Stimulated activated CD8-positive, alpha-beta memory T cell treated with anti-CD3 and anti-CD28 coated beads, Interleukin-4, amount 100 ng/mL, for 4 hours (primary cell): Measurements from ENCODE around the gene AFAP1L1.

ENCODE experiments used
- DNase-seq, 2 donors: peaks; one replicate each; pipeline ENCODE4 v3.0.0-alpha.2; 2020; ENCODE audit warnings: low read depth in 2 of 2, low spot score in 1 of 2

Gene AFAP1L1

DNA sequence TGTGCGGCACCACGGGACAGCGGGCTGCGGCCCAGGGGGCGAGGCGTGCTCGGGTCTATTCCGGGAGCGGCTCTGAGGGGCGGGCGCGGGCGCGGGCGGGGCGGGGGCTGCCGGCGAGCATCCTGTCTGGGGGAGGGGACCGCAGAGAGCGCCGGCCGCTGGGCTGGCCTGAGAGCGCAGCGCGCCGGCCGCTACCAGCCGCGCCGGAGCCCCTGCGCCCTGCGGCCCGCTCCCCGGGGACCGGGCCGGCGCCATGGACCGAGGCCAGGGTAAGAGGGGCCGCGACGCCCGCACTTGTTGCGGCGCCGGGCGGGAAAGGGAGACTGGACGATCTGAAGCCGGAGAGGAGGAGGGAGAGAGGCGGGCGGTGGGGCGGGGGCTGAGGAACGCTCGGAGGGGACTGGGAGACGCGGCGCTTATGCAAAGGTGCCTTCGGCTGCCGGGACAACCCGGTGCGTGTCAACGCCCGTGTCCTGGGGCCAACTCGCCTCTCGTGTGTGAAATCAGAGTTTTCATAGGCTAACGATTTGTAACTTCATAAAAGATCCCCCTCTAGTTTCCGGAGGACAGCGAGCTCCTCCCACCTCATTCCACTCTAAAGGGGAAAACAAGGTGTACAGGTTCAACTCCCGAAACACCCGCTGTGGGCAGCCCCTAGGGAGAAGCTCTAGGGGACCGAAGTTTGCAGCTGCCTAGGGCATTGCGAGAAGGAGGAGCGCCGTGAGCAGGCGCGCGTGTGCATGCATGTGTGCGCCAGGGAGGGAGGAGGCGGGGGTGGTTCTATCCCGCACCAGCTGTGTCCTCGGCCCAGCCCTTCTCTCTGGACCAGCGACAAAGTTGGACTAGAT is at the start of gene AFAP1L1:
TSS of gene AFAP1L1 (plus strand) at position 144 of the 848 bp plus-strand sequence. CDS start at position 254, 110 bp downstream.
- DNase-seq: no peak

DNA sequence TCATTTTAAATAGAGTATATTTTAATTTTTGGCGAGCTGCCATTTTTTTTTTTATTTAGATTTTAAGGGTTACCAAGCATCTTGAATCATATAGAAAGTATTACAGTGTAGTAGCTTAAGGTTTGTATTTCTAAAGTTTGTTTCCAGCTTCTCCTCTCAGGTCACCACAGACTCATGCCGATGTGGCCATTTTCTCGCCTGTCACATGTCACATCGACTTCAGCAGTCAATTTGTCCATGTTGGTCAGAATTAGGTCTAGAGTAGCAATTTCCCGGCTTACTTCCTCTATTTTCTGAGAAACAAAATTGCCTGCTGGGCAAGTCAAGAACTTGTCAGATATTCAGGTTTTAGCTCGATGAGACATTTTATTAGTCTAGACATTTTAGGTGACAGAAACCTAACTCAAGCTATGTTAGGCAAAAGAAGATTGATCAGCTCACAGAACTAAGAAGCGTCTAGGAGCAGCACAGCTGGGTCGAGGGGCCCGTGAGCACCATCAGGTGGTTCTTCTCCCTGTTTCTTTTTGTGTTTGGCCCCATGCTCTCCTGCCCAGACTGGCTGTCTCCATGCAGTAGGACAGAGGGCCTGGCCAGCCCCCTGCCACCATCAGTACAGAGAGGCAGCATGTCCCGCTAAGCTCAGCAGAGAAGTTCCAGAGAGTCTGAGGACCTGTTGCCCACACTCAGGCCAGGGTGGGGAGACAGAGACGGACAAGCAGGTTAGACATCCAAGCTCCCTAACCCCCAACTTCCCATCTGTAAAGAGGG is 48.4 kb upstream of the AFAP1L1 start:
- DNase-seq: no peak

DNA sequence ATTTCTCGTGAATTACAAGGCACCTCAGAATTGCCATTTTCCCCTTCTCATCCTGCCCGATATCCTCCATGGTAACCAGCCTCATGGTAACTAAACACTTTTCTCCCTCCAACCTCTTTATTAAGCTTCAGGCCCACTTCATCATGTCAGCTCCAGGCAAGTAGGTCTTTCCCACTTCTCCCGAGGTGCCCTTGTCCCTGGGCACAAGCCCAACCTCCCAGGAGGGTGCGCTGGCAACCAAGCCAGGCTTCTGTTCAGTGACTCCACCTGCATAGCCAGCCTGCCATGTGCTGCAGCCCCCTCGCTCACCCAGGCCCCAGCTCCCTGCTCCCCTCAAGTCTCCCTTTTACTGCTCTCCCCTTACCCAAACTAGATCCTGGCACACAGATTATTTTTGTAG is 47.4 kb upstream of the AFAP1L1 start:
- no peak for DNase-seq

DNA sequence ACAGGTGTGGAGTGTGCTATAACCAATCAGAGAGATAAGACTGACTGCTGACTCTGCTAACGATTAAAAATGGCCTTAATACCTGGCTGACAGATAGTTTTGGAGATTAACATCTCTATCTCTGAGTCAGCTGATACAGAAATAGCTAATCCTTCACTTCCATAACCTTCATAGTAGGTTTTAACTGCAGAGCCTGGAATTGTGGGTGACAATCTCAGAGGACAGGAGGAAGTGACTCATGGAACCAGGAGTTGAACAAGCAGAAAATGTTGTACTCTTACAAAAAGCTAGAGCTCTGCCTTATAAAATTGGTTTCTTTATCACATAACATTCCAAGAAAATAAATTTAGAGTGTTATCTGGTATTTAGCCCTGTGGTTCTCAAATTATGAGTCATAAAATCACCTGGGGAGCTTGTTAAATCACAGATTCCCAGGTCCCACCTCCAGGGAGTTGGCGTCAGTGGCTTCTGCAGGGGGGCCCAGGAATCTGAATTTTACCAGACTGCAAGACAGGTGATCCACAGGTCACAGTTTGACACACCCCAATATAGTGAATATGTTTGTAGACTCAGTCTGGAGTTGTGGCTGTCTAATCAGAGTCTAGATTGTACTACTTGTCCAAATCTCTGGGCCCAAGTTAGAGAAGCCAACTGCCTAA is 44.4 kb upstream of the AFAP1L1 start:
- no peak for DNase-seq

DNA sequence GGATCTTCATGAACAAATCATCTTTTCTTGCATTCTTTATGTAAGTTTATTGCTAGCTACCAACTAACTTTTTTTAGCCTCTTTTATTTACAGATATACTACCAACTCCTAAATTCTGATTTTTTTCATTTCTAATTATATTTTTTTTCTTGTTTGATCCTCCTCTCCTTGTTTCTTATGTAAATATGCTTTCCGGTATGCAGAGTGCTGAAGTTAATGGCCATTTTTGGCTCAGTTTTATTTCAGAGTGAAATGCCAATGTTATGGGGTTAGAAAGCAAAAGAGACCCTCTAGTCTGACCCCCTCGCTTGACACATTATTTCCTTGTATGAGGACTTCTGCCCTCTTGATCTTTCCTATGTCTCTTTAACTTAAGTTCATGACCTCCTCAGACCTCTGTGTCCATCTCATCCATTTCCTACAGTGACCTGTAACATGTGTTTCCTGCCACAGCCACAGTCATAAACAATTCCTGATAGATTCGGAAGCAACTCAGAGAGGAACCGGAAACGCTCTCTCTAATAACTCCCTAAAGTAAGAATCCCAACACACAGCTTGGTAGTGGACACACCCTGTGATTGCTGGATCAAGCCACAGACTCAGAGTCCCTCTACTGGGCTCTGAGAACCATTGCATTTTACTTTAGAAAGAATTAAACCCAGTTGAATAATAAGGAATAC is 42.9 kb upstream of the AFAP1L1 start:
- DNase-seq: no peak

DNA sequence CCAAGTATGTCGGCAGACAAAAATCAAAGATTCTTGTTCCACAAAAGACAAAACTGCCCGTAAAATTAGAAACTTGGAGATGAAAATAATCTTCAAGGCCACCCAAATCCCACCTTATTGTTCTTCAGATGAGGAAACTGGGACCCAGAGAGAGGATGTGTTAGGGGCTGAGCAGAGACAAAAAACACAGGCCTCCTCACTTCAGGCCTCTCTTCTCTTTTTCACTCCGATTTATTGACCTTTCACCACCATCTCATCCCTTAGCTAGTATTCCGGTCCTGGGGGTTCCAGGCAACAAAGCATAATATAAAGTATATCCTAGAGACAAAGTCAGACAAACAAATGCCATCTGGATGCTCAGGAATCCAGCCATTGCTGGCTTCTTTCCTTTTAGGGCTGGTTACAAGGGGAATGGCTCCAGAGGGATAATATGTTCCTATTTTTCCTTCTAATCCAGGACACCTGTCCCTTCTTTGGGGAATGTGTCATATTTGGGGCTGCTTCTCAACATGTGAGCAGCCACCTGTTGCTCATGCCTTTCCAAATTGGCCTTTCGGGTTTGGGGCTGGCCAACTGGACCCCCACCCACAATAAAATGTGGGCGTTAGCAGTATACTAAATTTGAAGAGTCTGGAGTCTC is 42.2 kb upstream of the AFAP1L1 start:
- DNase-seq: no peak

DNA sequence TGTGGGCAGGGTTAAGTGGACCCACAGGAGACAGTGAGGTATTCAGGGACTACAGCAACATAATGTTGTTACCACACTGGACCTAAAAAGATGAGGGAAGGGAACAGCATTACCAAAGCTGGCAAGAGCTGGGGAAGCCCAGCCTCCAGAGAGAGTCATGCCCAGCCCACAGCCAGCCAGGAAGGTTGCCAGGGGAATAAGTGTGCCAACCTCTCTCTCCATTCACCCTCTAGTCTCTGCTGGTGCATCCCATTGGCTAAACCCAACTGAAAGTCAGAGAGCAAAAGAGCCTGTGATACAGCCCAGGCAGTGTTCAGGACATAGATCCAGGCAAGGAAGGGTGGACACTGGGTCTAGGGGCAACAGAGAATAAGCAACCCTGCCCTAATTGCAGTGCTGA is 35.8 kb upstream of the AFAP1L1 start:
- no peak for DNase-seq

DNA sequence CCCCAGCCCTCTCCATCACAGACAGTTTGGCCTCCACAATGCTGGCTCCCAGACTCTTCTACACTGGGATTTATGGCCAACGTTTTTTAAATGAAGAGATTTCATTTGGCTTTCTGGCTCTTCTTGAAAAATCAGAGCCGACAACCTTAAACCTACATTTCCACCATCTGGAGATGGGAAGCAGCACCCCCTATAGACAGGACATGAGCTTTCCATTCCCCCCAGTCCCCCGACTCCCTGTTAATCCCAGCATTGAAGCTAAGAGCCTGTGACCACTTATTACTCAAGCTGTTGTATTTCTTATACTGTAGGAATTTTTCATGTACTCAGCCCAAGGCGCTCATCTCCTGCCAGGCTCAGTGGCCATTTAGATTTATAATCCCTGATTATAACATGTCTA is 34.0 kb upstream of the AFAP1L1 start:
- no peak for DNase-seq

DNA sequence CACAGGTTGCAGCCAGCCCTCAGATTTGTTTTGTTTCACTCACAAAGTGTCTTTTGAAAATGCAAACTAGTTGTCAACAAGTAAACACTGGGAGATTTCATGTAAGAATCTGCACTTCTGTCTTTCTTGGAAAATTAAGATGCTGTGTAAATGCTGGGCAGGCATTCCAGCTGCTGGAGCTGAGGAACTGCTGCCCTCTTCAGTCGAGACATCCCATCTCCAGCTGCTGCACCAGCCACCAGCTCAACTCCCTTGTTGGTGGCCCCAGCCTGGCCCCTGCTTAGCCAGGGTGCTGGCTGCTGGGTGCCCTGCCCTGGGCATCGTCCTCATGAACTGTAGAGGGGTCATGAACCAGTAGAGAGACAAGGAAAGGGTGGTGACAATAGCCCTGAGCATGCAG is 33.1 kb upstream of the AFAP1L1 start:
- DNase-seq: no peak

DNA sequence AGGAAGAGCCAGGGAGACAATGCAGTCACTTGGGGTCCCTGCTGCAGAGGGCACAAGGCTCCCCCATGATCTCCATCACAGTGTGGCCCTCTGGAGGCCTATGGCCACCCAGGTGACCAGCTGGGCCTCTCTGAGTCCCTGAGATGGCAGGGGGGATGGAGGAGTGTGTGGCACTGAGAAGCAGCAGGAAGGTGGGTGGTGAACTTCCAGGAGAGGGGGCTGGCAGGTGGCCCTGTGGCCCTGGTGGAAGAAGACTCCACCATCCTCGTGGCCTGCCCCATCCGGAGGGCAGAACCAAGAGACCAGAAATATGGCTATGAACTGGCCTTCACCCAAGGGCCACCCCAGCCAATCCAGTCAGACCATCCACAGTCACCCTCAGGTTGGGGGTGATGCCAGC is 31.7 kb upstream of the AFAP1L1 start:
- no peak for DNase-seq

DNA sequence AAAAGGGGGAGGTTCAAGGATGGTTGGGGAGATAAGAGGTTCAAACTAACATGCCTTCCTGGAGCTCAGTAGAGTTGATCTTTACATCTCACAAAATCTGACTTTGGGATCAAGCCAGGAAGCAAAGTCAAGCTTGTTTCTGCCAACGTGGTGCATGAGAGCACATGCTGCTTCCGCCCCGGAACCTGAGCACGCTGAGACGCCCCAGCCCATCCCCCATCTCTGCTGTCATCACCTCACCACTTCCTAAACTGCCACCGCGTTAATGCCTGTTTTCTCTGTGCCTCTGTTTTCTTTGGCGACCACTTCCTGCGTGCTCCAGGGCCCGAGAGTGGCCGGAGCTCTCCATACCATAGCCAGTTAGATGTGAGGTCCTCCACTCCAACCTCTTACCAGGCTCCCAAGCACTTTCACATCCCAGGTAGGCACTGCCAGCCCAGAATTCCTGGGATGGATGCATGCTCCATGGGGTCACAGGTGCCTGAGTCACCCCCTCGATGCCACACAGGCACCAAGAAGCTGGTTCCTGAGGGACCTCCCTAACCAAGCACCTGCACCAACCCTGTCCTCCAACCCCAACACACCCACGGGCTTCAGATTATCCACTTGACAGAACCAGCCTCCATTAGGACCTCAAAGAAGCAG is 31.2 kb upstream of the AFAP1L1 start:
- DNase-seq: peak; percentile 43 to 69

DNA sequence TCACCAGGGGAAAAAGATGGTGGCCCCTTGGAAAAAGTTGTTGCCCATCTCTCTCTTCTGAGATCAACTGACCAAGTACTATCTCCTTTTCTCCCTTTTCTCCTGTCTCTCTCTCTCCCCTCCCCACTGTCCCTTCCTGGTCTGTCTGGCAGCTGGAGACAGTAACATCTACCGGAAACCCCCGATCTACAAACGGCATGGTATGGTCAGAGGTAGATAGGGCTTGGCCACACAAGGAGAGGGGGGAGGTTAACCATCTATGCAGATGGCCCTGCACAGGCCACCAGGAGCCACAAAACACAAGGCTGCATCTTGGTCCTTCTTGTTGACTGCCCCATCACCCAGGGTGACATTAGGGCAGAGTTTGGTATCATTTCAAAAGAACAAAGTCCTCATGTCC is 29.3 kb upstream of the AFAP1L1 start:
- no peak for DNase-seq

DNA sequence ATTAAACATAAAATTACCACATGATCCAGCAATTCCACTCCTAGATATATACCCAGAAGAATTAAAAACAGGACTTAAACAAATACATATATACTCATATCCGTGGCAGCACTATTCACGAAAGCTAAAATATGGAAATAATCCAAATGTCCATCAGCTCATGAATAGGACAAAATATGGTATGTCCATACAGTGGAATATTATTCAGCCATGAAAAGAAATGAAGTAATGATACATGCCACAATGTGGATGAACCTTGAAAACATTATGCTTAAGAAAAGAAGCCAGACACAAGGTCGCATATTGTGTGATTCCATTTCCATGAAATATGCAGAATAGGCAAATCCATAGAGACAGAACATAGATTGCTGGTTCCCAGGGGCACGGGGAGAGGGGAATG is 24.8 kb upstream of the AFAP1L1 start:
- DNase-seq: no peak

DNA sequence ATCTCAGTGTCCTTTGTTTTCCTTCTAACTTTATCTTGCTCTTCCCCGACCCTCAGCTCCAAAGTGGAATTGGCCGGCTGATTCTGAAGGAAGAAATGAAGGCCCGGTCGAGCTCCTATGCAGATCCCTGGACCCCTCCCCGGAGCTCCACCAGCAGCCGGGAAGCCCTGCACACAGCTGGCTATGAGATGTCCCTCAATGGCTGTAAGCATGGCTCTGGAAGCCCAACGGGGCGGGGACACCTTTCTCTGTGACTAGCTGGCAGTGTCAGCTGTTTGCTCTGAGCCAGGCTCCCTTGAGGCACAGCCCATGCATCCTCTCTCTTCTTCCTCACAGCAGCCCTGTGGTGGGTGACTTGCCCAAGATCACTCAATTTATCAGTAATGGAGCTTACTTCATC is 23.9 kb upstream of the AFAP1L1 start:
- DNase-seq: no peak

DNA sequence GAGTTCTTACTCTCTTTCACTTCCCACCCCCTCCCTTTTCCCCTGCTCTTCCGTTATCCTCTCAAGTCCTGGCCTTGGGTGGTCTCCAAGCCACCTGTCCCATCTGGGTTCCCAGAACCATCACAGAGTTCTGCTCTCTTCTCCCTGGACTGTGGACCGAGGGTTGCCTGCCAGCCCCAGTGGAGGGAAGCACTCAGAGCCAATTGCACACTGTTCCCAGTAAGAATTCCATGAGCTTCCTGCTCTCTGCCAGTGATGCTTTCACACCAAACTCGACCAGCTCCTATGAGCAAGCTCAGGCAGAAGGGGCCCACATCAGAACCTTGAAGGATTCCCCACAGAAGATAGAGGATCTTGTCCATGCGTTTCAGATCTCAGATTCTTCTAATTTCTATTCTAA is 20.1 kb upstream of the AFAP1L1 start:
- no peak for DNase-seq

DNA sequence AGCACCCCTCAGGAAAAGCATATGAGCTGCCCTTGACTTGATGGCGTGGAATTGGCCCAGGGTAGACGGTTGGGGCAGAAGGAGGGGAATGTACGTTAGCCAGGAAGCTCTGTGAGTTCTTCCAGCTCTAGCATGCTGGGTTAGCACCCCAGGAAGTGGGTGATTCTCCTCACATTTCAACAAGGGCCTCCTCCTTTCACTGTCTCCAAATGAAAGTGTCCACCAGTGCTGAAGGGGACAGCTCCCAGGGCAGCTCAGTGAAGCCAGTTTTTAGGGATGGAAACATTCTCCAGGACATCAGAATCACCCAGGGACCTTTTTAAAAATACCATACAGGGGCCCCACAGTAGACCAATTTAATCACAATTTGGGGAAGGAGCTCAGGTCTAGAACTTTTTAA is 17.2 kb upstream of the AFAP1L1 start:
- DNase-seq: no peak

DNA sequence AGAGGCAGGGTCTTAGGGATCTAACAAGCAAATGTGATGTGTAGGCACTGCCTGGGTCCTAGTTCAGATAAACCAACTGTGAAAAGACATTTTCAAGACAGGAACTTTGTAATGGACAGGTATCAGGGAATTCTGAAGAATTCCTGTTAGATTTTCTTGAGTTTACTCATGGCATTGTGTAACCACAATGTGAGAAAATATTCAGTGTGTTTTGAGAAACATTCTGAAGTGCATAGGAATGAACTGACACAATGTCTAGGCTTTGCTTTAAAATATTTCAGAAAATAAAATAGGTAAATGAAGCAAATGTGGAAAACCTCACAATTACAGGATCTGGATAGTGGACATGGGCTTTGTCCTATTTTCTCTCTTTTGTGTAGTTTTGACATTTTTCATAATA is 15.2 kb upstream of the AFAP1L1 start:
- no peak for DNase-seq

DNA sequence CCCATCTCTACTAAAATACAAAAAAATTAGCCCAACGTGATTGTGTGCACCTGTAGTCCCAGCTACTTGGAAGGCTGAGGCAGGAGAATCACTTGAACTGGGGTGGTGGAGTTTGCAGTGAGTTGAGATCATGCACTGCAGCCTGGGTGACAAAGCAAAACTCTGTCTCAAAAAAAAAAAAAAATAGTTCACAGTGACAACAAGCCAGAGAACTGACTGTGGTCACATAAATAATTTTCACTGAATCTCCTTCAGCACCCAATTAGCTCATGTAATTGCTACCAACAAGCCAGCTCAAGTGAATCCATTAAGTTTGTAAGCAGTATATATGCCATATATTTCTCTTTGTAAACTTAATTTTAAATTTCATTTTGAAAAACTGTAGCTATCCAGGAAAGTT is 14.5 kb upstream of the AFAP1L1 start:
- DNase-seq: no peak

DNA sequence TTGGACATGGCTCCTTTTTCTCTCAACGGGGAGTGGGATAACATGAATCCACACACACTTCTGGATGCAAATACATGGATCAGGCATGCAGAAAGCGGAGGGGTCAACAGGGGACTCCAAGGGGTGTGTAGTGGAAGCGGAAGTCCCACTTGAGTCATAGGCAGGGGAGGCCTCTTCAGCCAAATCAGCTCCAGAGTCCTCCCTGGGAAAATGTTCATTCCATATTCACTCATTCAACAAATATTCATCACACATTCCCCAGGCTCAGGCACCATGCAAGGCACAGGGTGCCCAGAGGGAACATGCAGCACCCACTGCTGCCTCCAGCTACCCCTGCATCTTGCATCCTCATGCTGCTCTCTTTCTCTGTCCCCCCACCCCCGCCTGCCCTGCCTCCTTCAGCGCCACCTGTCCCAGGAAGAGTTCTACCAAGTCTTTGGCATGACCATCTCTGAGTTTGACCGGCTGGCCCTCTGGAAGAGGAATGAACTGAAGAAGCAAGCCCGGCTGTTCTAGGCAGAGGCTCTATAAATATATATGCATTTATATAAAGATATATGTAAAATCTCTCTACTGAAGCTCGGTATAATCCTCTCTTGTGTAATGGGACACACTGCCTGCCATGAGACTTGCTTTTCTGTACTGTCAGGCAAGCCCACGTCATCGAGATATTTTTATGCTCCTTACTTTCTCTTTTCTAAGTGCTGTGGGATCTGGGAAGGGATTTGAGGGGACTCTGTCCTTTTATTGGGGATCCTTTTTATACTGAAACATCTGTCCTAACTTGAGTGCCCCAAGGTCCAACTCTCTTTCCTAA is 13.6 kb upstream of the AFAP1L1 start:
- no peak for DNase-seq

DNA sequence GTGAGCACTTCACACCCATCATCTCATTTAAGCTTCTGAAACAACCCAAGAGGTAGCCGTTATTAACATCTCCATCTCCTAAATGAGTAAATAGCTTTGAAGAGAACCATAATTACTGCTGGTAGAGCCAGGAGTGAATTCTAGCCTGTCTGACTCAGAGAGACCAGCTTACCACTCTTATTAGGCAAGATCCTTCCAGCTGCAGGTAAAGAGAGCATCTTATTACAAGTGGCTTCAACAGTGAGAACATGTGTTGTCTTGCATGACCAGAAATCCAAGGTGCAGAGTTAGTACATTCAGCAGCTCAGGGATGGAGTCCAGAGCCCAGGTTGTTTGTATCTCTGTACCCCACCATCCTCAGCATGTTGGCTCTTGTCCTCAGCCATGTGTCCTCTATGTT is 10.9 kb upstream of the AFAP1L1 start:
- DNase-seq: no peak
